ENCODE measurements around the gene THOP1. TPM values are rescaled to one million over a fixed set of nuclear protein-coding genes. Genes with fewer than 3 reads are reported as not detected.

The THOP1 gene
- total RNA-seq, 4 donors from 2014 or later, result 35.8 to 91.8 (median 42.9) TPM

DNA sequence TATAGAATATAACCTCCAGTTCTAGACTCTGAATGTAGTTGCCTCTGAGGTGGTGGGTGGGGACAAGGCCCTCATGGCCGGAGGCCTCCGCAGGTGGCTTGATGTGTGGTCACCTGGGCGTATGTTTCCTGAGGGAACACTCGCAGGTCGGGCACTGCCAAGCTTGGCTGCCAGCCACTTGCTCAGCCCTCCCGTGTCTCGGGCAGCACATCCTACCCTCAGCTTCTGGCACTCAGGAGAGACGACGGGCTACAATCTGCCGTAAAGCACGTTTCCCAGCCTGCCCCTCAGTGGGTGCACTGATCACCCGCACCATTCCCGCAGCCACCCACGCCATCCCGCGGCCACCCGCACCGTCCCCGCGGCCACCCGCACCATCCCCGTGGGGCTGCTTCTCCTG lies 15.2 kb downstream of the THOP1 start:
- no peaks in the 10 kb centered on the region for H3K9me3 ChIP-seq
- WGBS, 2 donors, result 96 to 98% methylated on average over 11 to 22 of the region's 22 CpGs
- no peak for DNase-seq (ENCODE audit: low spot score in 2 of 2)
- no peaks in the 10 kb centered on the region for H3K4me1 ChIP-seq
- no peaks in the 10 kb centered on the region for H3K27me3 ChIP-seq
- no peak overlapping the region for H3K4me3 ChIP-seq
- H3K27ac ChIP-seq, result no peak overlapping the region
- peaks cover 0 to 98% (median 5%) of the 10 kb centered on the region in 3 donors for H3K36me3 ChIP-seq
- TF ChIP-seq, protein P1, sequence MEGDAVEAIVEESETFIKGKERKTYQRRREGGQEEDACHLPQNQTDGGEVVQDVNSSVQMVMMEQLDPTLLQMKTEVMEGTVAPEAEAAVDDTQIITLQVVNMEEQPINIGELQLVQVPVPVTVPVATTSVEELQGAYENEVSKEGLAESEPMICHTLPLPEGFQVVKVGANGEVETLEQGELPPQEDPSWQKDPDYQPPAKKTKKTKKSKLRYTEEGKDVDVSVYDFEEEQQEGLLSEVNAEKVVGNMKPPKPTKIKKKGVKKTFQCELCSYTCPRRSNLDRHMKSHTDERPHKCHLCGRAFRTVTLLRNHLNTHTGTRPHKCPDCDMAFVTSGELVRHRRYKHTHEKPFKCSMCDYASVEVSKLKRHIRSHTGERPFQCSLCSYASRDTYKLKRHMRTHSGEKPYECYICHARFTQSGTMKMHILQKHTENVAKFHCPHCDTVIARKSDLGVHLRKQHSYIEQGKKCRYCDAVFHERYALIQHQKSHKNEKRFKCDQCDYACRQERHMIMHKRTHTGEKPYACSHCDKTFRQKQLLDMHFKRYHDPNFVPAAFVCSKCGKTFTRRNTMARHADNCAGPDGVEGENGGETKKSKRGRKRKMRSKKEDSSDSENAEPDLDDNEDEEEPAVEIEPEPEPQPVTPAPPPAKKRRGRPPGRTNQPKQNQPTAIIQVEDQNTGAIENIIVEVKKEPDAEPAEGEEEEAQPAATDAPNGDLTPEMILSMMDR (IDR thresholded peaks at IDR 0.05), result no peak
- TF ChIP-seq POLR2A (IDR thresholded peaks at IDR 0.05), result no peak
- TF ChIP-seq EP300 (IDR thresholded peaks at IDR 0.05), result no peak

DNA sequence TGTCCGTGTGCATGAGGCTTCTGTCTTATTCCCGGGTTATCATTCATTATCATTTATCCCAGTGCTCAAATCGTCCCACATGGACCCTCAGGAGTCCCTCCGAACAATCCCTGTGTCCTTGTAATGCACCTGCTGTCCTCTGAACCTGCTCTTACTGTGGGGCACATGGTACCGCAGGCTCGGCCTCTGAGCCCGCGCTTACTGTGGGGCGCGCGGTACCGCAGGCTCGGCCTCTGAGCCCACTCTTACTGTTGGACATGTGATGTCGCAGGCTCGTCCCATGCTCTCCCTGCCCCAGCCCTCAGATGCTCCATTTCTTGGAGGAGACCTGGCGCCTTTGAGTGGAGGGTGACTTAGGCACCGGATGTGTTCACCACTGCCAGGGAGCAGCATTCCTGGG lies 17.5 kb downstream of the THOP1 start:
- TF ChIP-seq EP300 (IDR thresholded peaks at IDR 0.05) (no peak), POLR2A (IDR thresholded peaks at IDR 0.05) (no peak)
- TF ChIP-seq, protein P1 (IDR thresholded peaks at IDR 0.05), result no peak
- Histone ChIP-seq H3K27ac (no peak overlapping the region), H3K9me3 (no peaks in the 10 kb centered on the region), H3K27me3 (no peaks in the 10 kb centered on the region), H3K4me3 (no peak overlapping the region), H3K36me3 (peaks cover 0 to 98% (median 5%) of the 10 kb centered on the region in 3 donors), H3K4me1 (no peaks in the 10 kb centered on the region)
- no peak for DNase-seq (ENCODE audit: low spot score in 2 of 2)
- 98% methylated on average over 17 of the region's 17 CpGs for WGBS, 2 donors

DNA sequence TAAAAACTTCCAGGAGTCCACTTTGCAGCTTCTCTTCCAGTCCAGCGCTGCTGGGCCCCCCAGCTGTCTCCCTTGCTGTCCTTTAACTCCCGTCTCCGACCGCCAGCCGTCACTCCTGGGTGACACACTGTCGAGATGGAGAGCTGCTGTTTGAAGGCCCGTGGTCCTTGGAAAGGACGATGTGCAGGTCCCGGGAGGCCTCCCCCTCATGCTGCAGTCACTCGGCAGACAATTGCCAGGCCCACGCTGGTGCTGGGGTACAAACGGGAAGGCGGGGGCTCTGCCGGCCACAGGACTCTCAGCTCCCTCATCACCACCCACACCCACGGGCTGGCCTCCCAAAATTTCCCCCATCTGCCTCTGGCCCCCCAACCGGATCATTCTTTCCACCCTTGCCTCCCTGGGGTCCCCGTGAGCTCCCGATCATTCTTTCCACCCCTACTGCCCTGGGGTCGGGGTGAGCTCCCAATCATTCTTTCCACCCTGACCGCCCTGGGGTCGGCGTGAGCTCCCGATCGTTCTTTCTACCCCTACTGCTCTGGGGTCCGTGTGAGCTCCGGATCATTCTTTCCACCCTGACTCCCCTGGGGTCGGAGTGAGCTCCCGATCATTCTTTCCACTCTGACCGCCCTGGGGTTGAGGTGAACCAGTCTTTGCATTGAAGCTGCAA lies 18.3 kb downstream of the THOP1 start:
- peaks cover 0 to 98% (median 5%) of the 10 kb centered on the region in 3 donors for H3K36me3 ChIP-seq
- no peak overlapping the region for H3K27ac ChIP-seq
- H3K4me3 ChIP-seq, result no peak overlapping the region
- no peaks in the 10 kb centered on the region for H3K9me3 ChIP-seq
- no peaks in the 10 kb centered on the region for H3K4me1 ChIP-seq
- H3K27me3 ChIP-seq, result no peaks in the 10 kb centered on the region
- WGBS, 2 donors, result 83 to 89% methylated on average over 29 of the region's 29 CpGs
- DNase-seq (ENCODE audit: low spot score in 2 of 2), result no peak
- no peak for TF ChIP-seq EP300 (IDR thresholded peaks at IDR 0.05)
- TF ChIP-seq, protein P1 (IDR thresholded peaks at IDR 0.05), result no peak
- TF ChIP-seq POLR2A (IDR thresholded peaks at IDR 0.05), result no peak

DNA sequence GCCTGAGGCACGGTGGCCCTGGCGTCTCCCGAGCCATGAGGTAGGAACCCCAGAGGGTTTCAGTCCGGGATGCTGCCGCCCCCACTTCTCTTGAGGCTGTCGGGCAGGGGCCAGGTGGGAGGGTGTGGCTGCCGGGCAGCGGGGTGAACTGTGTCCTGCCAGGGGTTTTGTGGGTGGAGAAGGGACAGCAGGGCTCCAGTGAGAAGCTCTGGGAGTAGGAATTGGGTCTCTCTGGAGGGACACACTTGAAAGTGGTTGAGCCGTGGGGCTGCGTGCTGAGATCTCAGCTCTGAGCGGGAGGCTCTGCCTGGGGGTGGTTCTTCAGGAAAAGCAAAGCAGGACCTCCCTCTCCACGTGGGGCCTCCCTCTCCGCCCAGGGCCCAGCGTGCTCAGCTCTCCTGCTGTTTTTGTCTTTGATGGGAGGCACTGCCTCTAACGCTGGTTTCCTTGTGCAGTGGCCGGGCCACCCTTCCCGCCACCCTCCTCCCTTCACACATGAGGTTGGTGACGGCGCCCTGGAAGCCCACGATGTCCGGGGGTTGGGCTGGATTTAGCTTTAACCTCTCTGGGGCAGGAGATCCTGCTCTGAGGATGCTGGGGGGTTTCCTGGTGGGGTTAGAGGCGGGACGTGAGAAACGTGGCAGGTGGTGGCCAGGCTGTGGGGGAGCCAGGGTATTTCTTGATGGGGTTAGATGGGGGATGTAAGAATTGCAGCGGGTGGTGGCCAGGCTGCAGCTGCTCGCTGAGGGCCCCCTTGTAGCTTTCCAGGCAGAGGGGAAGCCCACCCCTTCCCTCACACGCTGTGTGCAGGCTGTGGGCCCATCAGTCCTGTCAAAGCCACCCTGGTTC lies 19.1 kb downstream of the THOP1 start:
- WGBS, 2 donors, result 84 to 86% methylated on average over 20 to 27 of the region's 27 CpGs
- TF ChIP-seq EP300 (IDR thresholded peaks at IDR 0.05) (no peak), POLR2A (IDR thresholded peaks at IDR 0.05) (no peak)
- TF ChIP-seq, protein P1 (IDR thresholded peaks at IDR 0.05), result no peak
- DNase-seq (ENCODE audit: low spot score in 2 of 2), result no peak

More for the DNA sequence above, 19.1 kb downstream of the THOP1 start:
- H3K4me3 ChIP-seq, result no peak overlapping the region
- H3K27ac ChIP-seq, result no peak overlapping the region
- no peaks in the 10 kb centered on the region for H3K9me3 ChIP-seq
- no peaks in the 10 kb centered on the region for H3K27me3 ChIP-seq
- H3K4me1 ChIP-seq, result no peaks in the 10 kb centered on the region
- H3K36me3 ChIP-seq, result peaks cover 0 to 98% (median 5%) of the 10 kb centered on the region in 3 donors
